DMS114 treated with DMSO at 0.1 percent for 48 hours (cell line): ENCODE results near the gene ARHGEF33.
A peak's percentile ranks its signal among the peaks of the same experiment; 100 is the strongest.

Experiments
- DNase-seq: peaks from one replicate; lab custom pipeline; 2025; ENCODE audit not compliant: unreplicated experiment; lab: John Stamatoyannopoulos, UW

Gene ARHGEF33

DNA sequence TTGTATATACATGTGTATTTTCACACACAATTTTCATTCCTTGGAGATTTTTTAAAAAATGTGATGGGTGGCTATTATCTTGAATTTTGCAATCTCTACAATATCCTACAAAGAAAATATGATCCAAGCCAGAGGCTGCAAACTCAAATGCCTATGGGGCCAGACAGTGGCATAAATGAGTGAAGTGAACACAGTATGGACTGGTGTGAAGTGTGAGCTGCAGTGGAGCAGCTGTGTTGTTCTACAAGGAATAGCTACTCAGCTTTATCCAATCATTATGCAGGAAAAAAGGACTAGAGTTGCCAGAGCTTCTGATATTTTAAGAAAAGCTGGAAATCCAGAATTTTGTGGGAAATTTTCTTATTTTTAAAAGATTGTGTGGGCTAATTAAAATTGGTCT is 62.1 kb downstream of the ARHGEF33 start:
- DNase-seq, result no peak

DNA sequence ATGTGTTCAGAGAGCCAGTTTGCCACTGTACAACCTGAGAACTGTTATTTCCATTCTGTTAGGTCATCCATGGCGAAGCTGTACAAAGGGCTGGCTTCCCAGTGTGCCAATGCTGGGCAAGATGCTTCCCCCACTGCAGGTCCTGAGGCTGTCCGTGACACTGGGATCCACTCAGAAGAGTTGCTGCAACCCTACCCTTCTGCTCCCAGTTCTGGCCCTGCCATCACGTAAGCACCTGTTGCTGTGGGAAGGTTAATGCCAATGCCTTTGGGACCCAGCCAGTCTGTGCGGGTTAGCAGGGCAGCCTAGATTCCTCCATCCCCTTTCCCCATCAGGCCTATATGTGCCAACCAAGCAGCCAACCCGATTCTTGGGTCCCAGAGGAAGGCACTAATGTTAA is 68.3 kb downstream of the ARHGEF33 start:
- no peak for DNase-seq

DNA sequence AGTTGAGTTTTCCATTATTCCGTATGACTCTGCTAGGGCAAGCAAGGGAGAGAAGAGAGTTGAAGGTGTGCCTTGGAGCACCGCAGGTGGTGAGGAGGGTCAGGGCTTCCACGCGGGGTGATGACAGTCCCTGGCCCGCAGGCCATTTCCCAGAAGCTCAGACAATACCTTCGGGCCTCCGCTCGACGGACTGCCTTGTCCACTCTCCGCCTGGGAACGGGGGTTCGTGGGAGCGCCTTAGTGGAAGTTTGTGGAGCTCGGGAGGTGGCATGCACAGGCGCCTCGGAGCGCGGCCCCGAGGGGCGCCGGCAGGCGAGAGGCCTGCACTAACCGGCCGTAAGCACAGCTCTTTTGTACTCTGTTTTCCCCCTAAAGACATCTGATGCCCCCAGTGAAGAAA is 69.8 kb downstream of the ARHGEF33 start:
- DNase-seq, result no peak

DNA sequence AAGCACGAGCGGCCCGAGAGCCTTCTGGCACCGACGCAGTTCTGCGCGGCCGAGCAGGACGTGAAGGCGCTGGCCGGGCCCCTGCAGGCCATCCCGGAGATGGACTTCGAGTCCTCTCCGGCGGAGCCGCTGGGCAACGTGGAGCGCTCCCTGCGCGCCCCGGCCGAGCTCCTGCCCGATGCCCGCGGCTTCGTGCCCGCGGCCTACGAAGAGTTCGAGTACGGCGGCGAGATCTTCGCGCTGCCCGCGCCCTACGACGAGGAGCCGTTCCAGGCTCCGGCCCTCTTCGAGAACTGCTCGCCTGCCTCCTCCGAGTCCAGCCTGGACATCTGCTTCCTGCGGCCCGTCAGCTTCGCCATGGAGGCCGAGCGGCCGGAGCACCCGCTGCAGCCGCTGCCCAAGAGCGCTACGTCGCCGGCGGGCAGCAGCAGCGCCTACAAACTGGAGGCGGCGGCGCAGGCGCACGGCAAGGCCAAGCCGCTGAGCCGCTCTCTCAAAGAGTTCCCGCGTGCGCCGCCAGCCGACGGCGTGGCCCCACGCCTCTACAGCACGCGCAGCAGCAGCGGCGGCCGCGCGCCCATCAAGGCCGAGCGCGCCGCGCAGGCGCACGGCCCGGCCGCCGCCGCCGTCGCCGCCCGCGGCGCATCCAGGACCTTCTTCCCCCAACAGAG is 70.4 kb downstream of the ARHGEF33 start:
- peak; percentile 50 for DNase-seq

DNA sequence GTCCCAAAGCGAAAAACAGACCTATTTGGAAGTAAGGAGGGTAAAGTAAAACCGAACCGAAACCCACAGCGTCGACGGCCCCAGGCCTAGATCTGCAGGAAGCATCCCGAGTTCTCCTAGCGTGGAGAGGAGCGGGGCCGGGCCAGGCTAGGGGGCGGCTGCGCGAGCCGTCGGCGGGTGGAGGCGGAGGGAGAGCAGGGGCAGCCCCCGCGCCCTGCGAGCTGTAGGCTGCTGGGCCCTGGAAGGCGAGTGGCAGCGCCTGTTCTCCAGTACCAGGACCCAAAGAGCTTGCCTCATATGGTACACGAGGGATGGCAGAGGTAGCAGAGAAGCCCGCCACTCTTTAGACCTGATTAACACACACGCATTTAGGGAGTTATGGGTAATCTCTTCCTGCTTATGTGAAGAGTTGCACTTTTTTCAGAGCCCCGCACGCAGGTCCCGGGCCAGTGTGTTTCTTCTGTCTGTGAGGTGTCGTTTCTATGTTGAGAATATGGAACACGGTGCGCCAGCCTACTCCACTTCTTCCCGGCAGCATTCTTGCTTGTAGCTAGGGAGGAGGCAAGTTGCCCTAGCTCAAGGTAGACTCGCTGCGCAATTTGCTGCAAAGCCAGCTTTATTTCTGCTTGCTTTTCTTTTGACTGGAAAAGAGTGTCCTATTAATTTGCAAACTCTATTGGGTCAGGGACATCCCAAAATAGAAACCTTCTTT is 71.1 kb downstream of the ARHGEF33 start:
- no peak for DNase-seq

DNA sequence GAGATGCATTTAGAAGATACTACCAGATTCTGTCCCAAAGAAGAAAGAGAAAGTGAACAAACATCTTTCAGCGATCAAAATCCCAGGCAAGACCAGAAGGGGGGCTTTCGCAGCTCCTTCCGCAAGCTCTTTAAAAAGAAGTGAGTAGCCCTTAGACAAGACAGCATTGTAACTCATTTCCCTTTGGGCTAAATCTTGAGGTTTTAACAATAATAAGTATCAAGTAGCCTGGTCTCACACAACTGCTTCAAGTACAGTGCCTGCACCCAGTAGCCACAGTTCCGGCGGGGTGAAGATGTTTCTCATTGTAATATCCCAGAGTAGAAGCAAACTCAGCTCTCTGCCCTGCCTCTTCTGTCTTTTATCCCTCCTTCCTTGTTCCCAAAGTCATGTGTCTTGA is 76.3 kb downstream of the ARHGEF33 start:
- no peak for DNase-seq

DNA sequence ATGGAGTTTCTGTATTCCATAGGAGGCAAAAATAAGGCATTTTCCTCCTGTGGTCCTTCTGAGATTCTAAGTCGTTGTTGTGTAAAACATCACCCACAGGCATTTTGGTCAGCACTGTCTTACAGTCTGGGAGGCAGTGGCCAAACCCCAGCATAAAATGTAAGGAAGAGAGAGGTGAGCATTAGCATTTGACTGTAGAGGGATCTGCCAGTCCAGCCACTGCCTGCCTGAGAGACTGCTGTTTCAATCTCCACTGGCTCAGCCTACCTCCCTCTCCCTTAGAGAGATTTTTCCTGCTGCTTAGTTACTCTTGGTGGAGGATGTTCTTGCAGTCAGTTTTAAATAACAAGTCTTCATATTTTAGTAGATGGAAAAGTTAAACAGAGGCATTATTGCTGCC is 77.0 kb downstream of the ARHGEF33 start:
- DNase-seq, result no peak

DNA sequence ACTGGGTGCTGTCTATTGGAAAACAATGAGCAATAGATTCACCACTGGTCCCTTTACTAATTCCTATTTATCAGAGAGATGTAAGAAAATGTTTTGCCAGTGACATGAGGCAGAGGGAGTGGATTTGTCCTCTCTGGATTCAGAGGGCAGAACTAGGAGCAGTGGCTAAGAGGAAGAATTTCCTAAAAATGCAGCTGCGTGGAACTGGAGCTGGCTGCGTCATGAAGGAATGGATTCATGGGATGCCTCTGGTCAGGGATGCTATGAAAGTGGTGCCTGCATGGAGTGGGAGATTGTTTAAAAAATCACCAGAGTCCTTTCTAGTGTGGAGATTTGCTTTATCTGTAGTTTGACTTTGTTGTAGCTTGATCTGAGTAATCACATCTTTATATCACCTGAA is 78.3 kb downstream of the ARHGEF33 start:
- DNase-seq, result no peak

DNA sequence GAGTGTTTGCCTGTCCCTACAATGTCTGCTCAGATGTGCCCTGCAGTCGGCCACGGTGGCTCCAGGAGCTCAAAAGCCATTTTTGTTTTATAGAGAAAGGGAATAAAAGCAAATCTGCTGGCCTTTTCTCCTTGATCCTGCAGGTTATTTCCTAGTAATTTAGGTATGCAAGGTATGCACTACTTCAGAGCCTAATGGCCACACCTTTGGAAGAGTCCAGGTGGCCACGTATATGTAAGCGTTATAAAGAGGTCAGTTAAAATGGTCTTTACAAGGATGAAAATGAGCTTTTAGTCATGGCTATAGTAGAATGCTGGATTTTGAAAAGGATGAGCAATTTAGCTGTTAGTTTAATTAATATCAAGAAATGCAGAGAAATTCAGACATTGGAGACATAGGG is 81.7 kb downstream of the ARHGEF33 start:
- DNase-seq, result no peak

DNA sequence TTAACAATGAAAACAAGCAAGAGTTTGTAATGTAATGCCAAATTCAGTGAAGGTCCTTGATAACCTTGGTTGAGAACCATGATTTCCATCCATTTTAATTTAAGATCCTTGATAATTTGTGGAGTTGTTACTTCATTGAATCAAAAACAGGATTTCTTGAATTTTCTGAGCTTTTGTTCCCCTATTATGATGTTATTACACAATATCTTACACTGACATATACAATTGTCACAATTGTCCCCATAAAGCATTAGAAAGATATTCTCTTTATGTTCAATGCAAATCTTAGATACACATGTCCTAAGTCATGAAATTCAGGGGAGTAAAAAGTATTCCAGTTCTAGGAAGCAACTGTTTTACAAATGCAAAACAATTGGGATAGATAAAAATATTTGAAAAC is 83.6 kb downstream of the ARHGEF33 start:
- no peak for DNase-seq

DNA sequence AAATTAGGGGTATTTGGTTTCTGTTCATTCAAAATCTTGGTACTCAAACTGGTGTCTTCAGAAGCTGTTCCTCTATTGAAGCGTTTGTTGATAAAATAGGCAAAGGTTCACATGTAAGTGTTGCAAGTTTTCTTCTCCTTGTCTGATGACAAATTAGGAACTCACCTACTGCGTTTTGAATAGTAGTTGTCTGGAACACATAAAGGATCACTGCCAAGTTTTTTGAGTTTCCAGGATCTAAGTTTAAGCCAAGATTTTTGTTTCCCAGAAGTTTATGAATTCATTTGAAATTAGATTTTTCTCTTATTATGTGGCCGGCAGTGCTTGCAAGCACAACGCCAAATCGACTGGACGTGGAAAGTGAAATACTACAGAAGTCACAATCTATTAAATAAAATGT is 85.4 kb downstream of the ARHGEF33 start:
- no peak for DNase-seq

DNA sequence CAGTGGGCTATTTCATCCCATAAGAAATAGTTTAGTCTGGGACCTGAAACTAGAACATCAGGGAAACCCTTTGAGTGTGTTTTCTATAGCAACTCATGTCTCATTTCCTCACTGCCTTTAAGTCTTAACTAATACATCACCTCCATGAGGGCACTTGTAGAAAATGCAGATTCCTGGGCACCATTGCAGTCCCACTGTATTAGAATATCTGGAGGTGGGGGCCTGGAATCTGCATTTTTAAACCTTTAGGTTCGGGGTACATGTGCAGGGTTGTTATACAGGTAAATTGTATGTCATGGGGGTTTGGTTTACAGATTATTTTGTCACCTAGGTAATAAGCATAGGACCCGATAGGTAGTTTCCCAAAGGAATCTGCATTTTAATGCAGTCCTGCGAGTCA is 87.4 kb downstream of the ARHGEF33 start:
- DNase-seq, result no peak

DNA sequence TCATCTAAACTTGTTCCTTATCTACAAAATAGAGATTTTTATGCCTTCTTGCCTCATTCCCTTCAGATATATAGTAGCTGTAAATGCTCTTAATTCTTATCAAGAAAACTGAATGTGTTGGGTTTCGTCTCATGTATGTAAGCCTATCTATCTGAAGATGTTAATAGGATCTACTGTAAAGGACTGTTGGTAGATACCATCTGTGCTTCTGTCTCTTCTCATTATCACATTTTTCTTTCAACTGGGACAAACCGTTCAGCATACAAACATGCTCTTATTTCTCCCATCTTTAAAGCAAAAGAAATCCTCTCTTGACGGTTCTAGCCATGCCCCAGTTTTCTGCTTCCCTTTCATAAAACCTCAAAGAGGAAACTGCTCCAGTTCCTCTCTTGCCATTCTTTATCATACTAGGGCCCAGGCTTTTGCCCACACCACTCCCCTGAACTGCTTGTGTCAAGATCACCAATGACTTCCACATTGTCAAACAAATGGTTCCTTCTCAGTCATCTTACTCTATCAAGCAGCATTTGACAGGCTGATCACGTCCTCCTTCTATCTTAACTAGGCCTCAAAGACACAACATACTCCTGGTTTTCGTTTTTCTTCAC is 88.7 kb downstream of the ARHGEF33 start:
- no peak for DNase-seq

DNA sequence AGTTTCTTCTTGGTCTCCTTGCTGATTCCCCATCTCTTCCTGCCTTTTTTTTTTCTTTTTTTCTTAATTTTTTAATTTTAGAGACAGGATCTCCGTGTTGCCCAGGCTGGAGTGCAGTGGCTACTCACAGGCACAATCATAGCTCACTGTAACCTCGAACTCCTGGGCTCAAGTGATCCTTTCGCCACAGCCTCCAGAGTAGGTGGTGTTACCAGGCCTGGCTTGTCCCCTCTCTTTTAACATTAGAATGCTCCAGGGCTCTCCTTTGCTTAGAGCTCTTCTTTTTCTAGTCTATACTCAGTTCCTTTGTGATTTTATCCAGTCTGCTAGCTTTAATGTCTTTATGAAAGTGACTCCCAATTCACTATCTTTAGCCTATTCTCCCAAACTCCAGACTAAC is 89.2 kb downstream of the ARHGEF33 start:
- no peak for DNase-seq

DNA sequence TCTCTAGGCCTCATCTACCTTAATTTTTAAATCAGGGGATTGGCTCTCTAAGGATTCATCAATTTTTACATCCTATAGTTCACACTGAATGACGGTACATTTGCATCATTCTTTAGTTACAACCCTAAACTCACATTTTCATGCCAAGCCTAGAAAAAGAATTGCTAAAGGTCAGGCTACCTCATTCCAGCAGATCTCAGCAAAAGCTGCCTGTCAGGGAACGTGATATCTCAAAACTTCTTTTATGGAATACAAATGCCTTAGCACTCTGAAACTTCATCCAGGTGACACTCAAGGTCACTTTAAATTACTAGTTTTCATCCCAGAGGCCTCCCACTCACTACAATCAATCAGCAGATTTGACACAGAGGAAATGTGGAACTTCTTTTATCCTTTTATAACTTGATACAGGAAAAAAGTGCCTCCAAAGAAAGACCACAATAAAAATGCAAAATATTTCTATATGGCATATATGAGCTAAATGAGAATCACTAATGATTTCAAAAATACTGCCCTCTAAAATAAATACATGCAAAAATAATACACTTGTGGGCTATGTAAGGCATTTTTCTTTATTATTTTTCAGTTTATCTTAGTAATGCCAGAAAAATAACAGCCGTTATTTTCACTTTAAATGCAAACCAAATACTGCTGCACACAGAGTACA is 91.5 kb downstream of the ARHGEF33 start:
- no peak for DNase-seq

DNA sequence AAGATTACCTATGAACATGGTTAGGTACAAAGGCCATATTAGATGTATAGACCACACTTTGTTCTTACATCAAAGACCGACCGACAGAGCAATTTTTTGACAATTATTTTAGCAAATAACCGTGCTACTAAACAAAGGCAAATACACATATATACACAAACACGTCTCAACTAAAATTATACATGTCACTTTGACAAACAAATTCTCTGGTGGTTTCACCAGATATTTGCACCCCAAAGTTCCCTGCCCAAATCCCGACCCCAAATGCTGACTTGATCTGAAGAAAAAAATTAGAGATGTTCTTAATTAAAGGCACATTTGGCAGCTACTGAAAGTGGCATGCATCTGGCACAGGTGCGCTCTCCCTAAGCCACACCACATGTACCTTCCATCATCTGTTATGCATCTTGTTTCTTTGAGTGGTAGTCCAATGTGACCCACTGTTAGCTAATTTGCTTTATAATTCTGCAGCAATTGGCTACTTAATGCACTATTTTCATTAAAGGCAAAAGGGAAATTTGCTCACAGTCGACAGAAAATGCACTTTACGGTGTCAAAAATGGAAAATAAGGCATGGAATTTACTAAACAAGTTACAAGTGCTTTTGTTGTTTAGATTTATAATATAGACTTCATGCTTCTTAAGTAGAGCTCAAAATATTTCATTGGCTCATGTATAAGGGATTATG is 92.1 kb downstream of the ARHGEF33 start:
- no peak for DNase-seq

DNA sequence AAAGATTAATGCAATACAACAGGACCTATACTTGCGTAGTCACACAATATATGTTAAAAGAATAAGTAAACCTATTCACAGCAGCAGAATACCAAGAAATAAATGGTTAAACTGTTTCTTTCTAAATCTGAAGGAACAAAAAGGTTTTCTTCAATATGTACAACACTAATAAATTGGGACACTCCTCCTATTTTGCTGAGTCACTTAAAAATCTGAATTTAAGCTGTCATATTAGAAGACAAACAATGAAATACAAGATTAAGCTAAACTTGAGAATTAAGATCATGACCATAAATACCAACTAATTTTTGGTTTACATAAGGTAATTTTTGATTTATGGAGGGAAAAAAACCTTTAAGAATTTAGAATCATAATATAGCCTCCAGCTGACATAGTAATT is 92.8 kb downstream of the ARHGEF33 start:
- DNase-seq, result no peak

DNA sequence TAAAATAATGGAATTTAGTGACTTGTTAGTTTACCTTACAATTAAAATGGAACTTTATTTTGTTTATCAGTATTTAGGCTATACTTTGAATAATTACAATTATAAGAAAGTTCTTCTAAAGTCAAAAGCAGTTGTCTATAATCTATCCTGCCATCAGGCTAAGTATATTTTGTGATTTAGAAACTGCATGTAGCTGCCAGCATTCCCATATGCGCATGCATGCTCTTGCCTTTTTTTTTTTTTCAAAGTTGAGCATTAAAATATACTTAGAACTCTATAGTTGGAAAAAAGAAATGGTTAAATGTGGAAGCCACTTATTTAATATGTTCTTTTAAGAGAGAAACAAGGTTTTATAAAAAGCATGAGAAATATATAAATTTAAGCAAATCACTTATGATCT is 99.0 kb downstream of the ARHGEF33 start:
- DNase-seq, result no peak

DNA sequence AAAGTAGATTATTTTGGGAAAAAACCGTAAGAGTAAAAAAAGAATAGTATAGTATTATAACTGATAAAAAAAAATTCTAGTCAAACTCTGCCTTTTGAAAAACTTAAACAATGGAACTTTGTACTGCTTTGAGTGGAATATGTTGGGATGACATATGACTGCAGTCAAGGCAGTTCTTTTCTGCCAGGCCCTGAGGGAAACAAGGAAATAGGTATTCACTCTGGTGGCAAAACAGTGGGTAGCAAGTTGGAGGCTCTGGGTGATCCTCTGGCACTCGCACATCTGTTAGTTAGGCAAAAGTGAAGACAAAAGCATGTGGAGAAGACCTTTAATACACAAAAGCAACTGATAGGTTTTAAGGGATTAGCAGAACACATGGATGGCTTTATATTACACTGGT is 102.2 kb downstream of the ARHGEF33 start:
- DNase-seq, result no peak

DNA sequence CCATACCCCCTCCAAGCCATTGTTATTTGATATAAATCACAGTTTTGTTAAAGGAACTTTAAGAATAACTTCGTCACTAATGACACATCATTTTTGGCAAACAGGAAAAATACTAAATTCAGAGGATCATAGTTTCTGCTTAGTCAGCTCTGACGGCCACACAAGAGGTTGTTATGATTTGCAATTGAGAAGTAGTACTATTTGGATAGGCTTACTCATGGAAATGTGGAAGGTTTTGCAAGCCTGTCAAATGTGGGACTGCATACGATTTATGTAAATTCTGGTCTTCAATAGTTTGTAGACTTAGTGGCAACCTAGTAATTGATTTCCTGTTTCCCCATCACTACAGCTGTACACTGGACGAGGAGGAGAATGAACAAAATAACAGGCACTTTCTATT is 108.1 kb downstream of the ARHGEF33 start:
- no peak for DNase-seq

DNA sequence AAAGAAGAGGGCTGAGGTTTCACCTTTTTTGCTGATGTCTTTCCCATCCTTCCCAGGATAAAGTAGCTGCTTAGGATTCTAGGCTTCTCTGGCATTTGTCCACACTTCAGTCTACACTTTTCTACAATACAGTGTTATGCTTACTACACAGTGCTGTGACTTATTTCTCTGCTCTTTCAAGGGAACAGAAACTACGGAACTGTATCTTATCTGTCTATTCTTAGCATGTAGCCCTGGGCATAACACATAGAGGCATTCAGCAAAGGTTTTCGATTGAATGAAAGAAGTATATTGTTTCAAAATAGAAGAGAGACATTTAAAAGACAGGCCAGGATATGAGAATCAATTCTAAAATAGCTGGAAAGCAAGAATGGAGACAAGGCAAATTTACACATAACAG is 110.9 kb downstream of the ARHGEF33 start:
- no peak for DNase-seq
